H1 (cell line): Measurements from ENCODE around the gene CLCF1.

Experiments
- CREB1 ChIP-seq: IDR thresholded peaks from 2 replicates; pipeline ENCODE4 v1.6.1; 2012; ENCODE audit warnings: inconsistent platforms
- CTCF ChIP-seq, 3 experiments: IDR thresholded peaks; 1 replicate in 2 of 3; 2 replicates in 1 of 3; pipeline versions ENCODE4 v1.5.1 to v1.6.1; 2011; ENCODE audit warnings: low read length in 3 of 3, mild to moderate bottlenecking in 3 of 3, inconsistent platforms in 2 of 3, low read depth in 1 of 3, moderate library complexity in 1 of 3; ENCODE audit not compliant: insufficient read depth in 1 of 3; ENCODE audit errors: control extremely low read depth in 1 of 3
- POLR2A ChIP-seq, 2 experiments: IDR thresholded peaks; 1 replicate in 1 of 2; 2 replicates in 1 of 2; pipeline ENCODE4 v1.6.1; 2011; ENCODE audit warnings: low read depth in 2 of 2, low read length in 2 of 2, mild to moderate bottlenecking in 2 of 2; ENCODE audit errors: control extremely low read depth in 1 of 2
- TCF12 ChIP-seq: IDR thresholded peaks from 2 replicates; pipeline ENCODE4 v1.6.1; 2011; ENCODE audit warnings: low read depth, mild to moderate bottlenecking, low read length

GRCh38 chr11:67376873-67377808 is 3.7 kb upstream of the CLCF1 start:
- TF ChIP-seq CTCF (IDR thresholded peaks at IDR 0.05; ENCODE audit: control extremely low read depth in 1 of 3, insufficient read depth in 1 of 3, low read depth in 1 of 3, low read length in 3 of 3) (no peak), POLR2A (IDR thresholded peaks at IDR 0.05; ENCODE audit: control extremely low read depth in 1 of 2, low read depth in 2 of 2, low read length in 2 of 2) (no peak), TCF12 (no peak), CREB1 (no peak)
